GM19372 (cell line): Measurements from ENCODE around the gene SMARCC1.

ENCODE experiments used
- ATAC-seq: cut with Tn5 transposase; IDR thresholded peaks from one replicate; pipeline ENCODE4 v1.9.1; 2021; ENCODE audit warnings: mild to moderate bottlenecking, low read depth, moderate library complexity; ENCODE audit not compliant: unreplicated experiment

SMARCC1 gene

GRCh38 chr3:47601281-47601680 lies 180.4 kb downstream of the SMARCC1 start:
- no peak for ATAC-seq

GRCh38 chr3:47594792-47595191 lies 186.9 kb downstream of the SMARCC1 start:
- no peak for ATAC-seq

GRCh38 chr3:47592066-47592795 lies 189.5 kb downstream of the SMARCC1 start:
- no peak for ATAC-seq

DNA sequence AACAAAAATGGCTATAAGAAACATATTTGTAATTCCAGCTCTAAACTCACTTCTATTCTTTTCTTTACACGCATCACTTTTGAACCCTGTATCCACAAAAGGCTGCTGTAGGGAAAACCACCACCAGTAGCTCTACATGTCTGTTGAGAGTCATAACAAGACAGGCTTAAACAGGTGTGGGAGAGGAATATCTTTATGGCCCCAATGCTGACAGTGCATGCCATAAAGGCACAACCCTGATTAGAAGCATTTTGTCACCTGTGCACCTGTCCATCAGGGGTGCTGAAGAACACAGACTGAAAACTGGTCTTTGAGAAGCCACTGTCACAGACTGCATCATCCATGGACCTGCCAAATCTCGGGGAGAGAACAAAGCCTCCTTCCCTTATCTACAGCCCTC lies 191.5 kb downstream of the SMARCC1 start:
- ATAC-seq = no peak

DNA sequence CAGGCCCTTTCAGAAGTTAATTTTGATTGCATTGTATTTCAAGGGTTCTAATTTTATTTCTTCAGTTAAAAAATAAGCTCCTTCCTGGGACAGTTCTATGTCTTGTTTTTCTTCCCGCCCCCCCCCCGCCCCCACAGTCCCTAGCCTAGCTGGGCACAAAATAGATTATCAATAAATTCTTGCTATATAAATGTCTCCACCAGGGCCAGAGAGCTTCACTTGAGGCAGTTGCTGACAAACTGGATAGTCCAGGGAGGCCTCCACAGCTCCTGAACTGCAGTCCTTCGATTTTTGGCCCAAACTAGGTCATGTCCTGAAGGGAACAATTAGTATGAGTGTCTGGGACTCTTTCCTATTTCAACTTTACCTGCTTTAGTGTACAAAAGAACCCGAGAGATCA lies 193.1 kb downstream of the SMARCC1 start:
- ATAC-seq = no peak

DNA sequence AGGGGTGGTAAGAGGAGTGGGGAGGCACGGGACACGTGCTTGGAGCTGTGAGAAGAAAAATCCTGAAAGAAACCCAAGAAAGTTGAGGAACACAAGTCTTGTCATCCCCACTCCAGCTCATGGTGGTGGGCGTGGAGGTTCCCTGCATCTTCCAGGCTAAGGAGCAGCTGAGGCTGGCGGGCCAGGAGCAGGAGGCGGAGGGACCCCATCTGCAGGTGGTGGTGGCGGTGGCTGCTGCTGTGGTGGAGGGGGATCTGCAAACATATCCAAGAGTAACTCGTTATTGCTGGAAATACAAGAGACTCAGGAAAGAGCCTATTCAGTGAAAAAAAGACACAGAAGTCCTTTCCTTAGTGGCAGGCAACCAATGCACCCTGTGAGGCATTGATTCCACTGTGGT lies 193.6 kb downstream of the SMARCC1 start:
- ATAC-seq = no peak

DNA sequence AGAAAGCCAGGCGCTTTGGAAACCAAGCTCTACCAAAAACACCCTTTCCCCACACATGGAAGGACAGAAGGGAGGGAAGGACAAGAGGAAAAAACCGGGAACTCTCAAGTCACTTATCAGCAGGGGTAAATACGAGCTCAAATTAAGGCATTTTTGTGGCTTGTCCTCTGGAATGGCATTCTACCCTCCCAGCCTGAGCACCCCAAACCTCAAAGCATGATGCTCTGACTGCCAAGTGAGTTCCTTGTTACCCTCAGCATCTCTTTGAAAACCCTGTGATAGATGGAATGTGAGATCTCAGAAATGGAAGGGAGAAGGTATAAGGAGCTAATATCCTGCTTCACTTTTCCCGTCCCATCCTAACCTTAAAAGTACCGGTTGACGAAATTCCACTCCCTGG lies 194.9 kb downstream of the SMARCC1 start:
- no peak for ATAC-seq

GRCh38 chr3:47583320-47584075 lies 198.2 kb downstream of the SMARCC1 start:
- ATAC-seq = no peak

DNA sequence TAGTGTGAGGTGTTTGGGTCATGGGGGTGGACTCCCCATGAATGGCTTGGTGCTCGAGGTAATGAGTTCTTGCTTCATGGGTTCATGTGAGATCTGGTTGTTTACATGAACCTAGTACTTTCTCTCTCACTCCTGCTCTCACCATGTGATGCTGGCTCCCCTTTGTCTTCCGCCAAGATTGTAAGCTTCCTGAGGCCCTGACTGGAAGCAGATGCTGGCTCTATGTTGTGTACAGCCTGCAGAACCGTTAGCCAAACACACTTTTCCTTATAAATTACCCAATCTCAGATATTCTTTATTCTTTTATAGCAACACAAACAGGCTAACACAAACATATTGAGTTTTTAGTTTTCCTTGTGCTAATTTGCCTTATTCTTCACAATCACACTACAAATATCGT lies 199.9 kb downstream of the SMARCC1 start:
- ATAC-seq = no peak

DNA sequence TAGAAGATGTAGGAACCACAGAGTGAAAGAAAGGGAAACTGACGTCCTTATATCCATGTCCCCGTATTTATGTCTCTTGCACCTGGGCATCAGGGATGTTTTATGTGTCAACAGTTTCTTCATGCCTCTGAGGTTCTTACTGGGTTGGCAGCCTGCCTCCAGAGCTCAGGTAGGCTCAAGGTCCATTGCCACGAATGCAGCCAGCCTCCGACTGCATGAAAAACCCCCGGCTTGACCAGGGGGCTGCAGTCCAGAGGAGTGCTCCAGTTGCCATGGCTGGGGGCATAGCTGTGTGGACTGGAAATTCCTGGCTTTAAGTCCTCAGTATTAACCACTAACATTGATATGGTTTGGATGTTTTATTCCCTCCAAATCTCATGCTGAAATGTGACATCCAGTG lies 200.3 kb downstream of the SMARCC1 start:
- ATAC-seq = no peak

- no peak for ATAC-seq
These were observed 201.2 kb downstream of the SMARCC1 start for GRCh38 chr3:47580481-47580880.

- ATAC-seq = no peak
These were observed 201.8 kb downstream of the SMARCC1 start for GRCh38 chr3:47579875-47580274.

- no peak for ATAC-seq
These were observed 202.7 kb downstream of the SMARCC1 start, which contains the start of gene CSPG5 for GRCh38 chr3:47578691-47579632. CSPG5 (minus strand) TSS chr3:47578865; CDS start chr3:47578693, 172 bp downstream.

- no peak for ATAC-seq
These were observed 203.5 kb downstream of the SMARCC1 start for GRCh38 chr3:47578119-47578632.

GRCh38 chr3:47577583-47578118 lies 204.0 kb downstream of the SMARCC1 start:
- ATAC-seq = no peak

- ATAC-seq = no peak
These were observed 208.2 kb downstream of the SMARCC1 start for GRCh38 chr3:47573190-47574172.

DNA sequence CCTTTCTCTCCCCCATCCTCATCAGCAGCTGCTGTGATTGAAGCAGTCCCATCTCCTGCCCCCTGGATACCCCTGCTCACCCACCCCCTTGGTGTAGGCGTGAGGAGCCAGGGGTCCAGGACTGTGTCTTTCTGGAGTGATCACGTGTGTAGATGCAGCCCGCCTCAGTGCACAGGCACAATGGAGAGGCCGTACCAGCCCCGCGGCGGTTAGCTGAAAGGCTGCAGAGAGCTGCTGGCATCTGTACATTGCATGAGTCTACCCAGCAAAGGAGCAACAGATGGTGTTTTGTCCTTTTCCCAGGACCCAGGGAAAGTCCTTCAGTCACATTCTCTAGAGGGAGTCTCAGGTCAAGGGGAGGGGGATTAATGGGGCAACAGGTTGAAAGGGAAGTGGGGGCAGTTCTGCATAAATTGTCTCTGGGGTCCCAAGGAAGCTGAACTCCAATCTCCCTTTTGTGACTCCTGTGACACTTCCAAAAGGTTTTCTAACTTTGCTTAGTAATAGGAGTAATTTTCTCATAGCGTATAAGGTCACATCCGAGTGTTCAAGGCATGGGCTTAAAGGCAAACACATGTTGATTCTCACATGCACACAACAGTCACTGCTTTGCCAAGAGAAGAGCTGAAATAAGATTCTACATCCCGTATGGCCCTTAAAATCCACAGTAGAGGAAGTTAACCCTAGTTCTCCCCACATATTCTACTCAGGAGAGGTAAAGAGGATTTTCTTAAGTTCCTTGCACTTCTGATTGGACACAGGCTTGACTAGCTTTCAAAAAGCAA lies 210.1 kb downstream of the SMARCC1 start:
- ATAC-seq = no peak

GRCh38 chr3:47568901-47569300 lies 212.8 kb downstream of the SMARCC1 start:
- no peak for ATAC-seq
